ENCODE results near the gene PRKCB.
"Not testable (repeated sequence)": the region's sequence is repeated elsewhere in the genome, so short reads cannot be mapped to it uniquely, and the experiment has no call there.

PRKCB gene

GRCh38 chr16:24174957-24175356, 339.2 kb downstream of the PRKCB start:
- no peak for DNase-seq (ENCODE audit: low spot score)

- DNase-seq (ENCODE audit: low spot score): no peak
These were observed 342.7 kb downstream of the PRKCB start for GRCh38 chr16:24178496-24178895.

GRCh38 chr16:24180451-24180850, 344.7 kb downstream of the PRKCB start:
- no peak for DNase-seq (ENCODE audit: low spot score)

- DNase-seq (ENCODE audit: low spot score): no peak
These were observed 352.3 kb downstream of the PRKCB start for GRCh38 chr16:24188021-24188542.

GRCh38 chr16:24188751-24189318, 353.1 kb downstream of the PRKCB start:
- DNase-seq (ENCODE audit: low spot score): no peak

GRCh38 chr16:24189941-24190340, 354.2 kb downstream of the PRKCB start:
- no peak for DNase-seq (ENCODE audit: low spot score)

- DNase-seq (ENCODE audit: low spot score): no peak
These were observed 356.2 kb downstream of the PRKCB start for GRCh38 chr16:24191876-24192402.

GRCh38 chr16:24195221-24195620, 359.4 kb downstream of the PRKCB start:
- no peak for DNase-seq (ENCODE audit: low spot score)

GRCh38 chr16:24198807-24199533, 363.2 kb downstream of the PRKCB start:
- DNase-seq (ENCODE audit: low spot score): no peak

- no peak for DNase-seq (ENCODE audit: low spot score)
These were observed 367.9 kb downstream of the PRKCB start for GRCh38 chr16:24203675-24204074.

- DNase-seq (ENCODE audit: low spot score): no peak
These were observed 368.4 kb downstream of the PRKCB start for GRCh38 chr16:24204150-24204665.

GRCh38 chr16:24206926-24207325, 371.1 kb downstream of the PRKCB start:
- no peak for DNase-seq (ENCODE audit: low spot score)

GRCh38 chr16:24208710-24209109, 372.9 kb downstream of the PRKCB start:
- no peak for DNase-seq (ENCODE audit: low spot score)

- no peak for DNase-seq (ENCODE audit: low spot score)
These were observed 379.2 kb downstream of the PRKCB start for GRCh38 chr16:24214992-24215391.

GRCh38 chr16:24216961-24217360, 381.2 kb downstream of the PRKCB start:
- DNase-seq (ENCODE audit: low spot score): no peak

GRCh38 chr16:24217461-24217860, 381.7 kb downstream of the PRKCB start:
- DNase-seq (ENCODE audit: low spot score): no peak

- no peak for DNase-seq (ENCODE audit: low spot score)
These were observed 382.5 kb downstream of the PRKCB start for GRCh38 chr16:24218299-24218698.

- no peak for DNase-seq (ENCODE audit: low spot score)
These were observed 385.4 kb downstream of the PRKCB start for GRCh38 chr16:24221219-24221618.

GRCh38 chr16:24228514-24228913, 392.7 kb downstream of the PRKCB start:
- no peak for DNase-seq (ENCODE audit: low spot score)

GRCh38 chr16:24232936-24233335, 397.2 kb downstream of the PRKCB start:
- DNase-seq (ENCODE audit: low spot score): no peak

GRCh38 chr16:24234737-24235136, 399.0 kb downstream of the PRKCB start:
- no peak for DNase-seq (ENCODE audit: low spot score)

GRCh38 chr16:24235806-24236205, 400.0 kb downstream of the PRKCB start:
- DNase-seq (ENCODE audit: low spot score): no peak

- not testable (repeated sequence) for DNase-seq (ENCODE audit: low spot score)
These were observed 403.1 kb downstream of the PRKCB start for GRCh38 chr16:24238846-24239245.

All from LoVo (cell line).